HG03103 (cell line): ENCODE measurements around the gene USP1.

Source experiments
- ATAC-seq: cut with Tn5 transposase; IDR thresholded peaks from one replicate; pipeline ENCODE4 v1.9.1; 2021; ENCODE audit warnings: low read depth; ENCODE audit not compliant: unreplicated experiment

The USP1 gene

GRCh38 chr1:62425041-62425440 lies 11.8 kb upstream of the USP1 start:
- no peak for ATAC-seq

GRCh38 chr1:62426237-62426636 lies 10.6 kb upstream of the USP1 start:
- ATAC-seq, result no peak

DNA sequence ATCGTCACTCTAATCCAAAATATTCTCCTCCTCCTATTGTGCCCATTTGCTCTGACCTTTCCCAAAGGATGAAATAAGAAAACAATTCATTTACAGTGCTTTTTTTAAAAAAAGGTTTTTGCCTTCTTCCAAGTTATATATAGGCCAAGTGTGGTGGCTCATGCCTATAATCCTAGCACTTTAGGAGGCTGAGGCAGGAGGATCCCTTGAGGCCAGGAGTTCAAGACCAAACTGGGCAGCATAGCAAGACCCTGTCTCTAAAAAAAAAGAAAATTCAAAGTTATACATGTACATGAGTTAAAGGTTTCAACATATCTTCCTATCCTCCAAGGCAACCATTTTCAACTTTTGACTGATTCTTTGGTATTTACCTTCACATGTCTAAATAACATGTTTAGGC lies 10.1 kb upstream of the USP1 start:
- ATAC-seq, result no peak

DNA sequence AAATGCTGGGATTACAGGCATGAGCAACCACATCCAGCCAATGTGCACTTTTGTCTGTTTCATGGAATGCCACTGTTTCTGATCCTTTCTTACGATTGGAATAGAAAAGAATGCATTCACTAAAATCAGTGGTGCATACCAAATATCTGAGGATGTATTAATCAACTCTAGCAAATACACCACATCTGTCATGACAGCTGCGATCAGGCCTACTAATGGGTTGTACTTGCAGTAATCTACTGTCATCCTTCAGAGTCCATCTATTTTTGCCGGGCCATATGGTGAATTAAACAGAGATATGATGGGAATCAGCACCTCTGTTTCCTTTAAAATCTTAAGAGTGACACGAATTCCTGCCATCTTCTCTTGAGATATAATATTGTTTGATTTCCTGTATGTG lies 8.5 kb upstream of the USP1 start:
- ATAC-seq, result no peak

- no peak for ATAC-seq
Measured at GRCh38 chr1:62429581-62429980, 7.3 kb upstream of the USP1 start.

DNA sequence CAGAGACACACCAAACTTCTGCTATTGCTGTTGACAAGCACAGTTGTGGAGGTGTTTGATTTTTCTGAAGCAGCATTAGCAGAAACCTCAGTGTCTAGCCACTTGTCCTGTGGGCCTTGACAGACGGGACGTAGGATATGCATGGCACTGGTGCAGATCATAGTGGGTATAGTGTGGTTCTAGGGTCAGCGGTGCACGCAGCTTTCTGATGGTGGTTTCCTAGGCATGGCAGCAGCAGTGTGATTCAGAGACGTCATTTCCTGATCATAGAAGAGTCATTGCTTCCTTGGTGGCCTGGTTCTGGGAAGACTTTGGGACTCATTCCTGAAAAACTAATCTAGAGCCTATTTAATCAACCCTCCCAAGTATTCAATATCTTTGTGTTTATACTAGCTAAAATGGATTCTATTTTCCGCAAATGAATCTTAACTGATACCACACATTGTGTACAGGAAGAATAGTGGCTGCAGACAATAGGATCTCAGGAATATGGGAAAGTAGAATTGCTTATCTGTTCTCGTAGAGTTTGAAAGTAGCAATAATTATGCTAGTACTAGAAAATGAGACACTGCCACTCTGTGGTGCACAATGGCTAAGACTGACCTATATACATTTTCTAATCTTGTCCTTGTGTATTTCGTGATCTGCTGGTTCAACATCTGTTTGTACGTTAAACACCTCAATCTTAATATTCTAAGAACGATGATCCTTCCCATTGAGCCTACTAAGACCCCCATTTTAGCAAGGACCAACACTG lies 2.8 kb upstream of the USP1 start:
- no peak for ATAC-seq

DNA sequence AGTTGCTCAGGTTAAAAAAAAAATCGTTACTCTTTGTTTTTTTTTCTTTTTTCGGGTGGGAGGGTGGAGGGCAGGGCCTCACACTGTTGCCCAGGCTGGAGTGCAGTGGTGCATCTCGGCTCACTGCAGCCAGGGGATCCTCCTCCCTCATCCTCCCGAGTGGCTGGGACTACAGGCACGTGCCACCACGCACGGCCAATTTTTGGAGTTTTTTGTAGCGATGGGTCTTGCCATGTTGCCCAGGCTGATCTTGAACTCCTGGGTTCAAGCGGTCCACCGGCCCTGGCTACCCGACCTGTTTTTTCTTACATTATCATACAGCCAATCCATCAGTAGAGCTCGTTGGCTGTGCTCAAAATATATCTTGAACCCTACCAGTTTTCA lies 2.2 kb upstream of the USP1 start:
- no peak for ATAC-seq

DNA sequence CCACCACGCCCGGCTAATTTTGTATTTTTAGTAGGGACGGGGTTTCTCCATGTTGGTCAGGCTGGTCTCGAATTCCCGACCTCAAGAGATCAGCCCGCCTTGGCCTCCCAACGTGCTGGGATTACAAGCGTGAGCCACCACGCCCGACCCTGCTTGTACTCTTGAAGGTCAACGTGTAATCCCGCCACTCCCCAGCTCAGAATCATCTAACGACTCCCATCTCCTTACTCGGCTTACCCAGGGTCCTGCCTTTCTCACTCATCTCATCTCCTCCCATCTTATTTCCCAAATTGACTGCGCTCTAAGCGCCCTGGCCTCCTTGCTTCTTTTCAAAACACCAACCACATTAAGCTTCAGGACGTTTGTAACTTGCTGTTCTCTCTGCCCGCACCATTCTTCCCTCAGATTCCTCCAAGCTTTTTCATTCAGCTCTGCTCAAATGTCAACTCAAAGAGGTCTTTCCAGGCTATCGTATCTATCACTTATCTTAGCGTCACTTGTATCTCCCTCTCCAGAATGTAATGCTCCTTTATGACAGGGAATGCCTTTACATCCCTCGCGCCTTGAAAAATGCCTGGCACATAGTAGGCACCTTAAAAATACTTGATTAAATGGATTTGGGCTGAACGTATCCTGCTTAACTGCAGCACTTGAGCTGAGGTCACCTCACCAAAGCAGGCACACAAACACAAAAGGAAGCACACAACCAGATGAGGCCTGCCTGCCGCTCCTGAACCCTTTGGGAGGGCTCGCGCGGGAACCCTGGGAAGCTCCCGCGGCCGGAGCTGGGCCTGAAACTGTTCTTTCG lies 1.4 kb upstream of the USP1 start:
- no peak for ATAC-seq

- peak; percentile 60 for ATAC-seq
Measured at GRCh38 chr1:62436039-62436465, 797 bp upstream of the USP1 start.

DNA sequence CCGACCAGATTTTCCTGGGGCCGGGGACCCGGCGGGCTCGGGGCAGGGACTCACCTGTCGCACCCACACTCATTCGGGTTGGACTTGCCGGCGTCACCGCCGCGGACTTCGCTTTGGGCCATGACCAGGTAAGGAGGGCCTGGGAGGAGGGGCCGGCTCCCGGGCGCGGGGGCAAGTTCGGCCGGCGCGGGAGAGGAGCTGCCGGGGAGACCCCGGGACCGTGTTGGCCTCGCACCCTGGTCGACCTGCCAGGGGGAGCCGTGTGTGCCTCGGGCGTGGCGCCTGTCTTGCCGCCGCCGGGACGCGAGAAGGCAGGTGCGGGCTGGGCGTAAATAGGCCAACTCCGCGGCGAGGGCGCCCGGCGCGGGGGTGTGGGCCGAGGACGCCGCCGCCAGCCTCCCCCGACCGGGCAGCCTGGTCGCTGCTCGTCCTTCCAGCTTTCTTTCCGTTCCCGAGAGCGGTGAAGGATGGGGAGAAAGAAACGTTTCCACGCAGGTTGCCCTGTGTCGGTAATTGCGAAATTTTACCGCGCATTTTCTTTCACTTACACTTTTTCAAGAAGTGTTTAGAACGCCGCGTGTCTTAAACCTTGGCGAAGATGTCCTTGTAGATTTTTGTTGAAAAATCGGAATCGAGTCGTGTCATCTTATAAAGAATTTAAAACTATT lies 558 bp downstream of the USP1 start:
- no peak for ATAC-seq

DNA sequence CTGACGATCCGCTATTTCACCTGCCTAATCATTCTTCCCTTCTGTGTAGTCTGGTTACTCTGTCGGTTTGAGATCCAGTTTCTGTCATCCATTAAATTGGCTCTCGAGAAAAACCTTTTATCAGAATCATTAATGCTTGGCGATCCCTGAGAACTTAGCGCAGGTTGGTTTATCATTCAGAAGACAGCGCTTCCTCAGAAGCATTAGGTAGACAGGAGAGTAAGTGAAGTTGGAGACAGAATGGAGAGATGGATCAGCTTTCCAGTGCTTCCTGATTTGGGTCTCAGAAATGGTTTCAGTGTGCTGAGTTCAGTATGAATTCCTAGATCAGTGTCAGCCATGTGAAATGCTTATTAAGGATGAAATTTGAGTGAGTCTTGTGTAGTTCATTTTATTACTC lies 1.3 kb downstream of the USP1 start:
- no peak for ATAC-seq

- ATAC-seq, result peak; percentile 27
Measured at GRCh38 chr1:62439652-62440371, 3.0 kb downstream of the USP1 start.

DNA sequence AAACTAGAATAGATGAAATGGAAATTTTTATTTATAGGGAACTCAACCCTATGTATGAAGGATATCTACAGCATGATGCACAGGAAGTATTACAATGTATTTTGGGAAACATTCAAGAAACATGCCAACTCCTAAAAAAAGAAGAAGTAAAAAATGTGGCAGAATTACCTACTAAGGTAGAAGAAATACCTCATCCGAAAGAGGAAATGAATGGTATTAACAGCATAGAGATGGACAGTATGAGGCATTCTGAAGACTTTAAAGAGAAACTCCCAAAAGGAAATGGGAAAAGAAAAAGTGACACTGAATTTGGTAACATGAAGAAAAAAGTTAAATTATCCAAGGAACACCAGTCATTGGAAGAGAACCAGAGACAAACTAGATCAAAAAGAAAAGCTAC lies 7.9 kb downstream of the USP1 start:
- ATAC-seq, result no peak

GRCh38 chr1:62448221-62448933 lies 11.5 kb downstream of the USP1 start:
- ATAC-seq, result no peak

DNA sequence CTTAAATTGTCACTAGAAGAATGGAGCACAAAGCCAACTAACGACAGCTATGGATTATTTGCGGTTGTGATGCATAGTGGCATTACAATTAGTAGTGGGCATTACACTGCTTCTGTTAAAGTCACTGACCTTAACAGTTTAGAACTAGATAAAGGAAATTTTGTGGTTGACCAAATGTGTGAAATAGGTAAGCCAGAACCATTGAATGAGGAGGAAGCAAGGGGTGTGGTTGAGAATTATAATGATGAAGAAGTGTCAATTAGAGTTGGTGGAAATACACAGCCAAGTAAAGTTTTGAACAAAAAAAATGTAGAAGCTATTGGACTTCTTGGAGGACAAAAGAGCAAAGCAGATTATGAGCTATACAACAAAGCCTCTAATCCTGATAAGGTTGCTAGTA lies 13.5 kb downstream of the USP1 start:
- ATAC-seq, result no peak

GRCh38 chr1:62452951-62453350 lies 16.1 kb downstream of the USP1 start:
- ATAC-seq, result no peak

GRCh38 chr1:62457955-62458354 lies 21.1 kb downstream of the USP1 start:
- no peak for ATAC-seq

- no peak for ATAC-seq
Measured at GRCh38 chr1:62462370-62462769, 25.5 kb downstream of the USP1 start.

DNA sequence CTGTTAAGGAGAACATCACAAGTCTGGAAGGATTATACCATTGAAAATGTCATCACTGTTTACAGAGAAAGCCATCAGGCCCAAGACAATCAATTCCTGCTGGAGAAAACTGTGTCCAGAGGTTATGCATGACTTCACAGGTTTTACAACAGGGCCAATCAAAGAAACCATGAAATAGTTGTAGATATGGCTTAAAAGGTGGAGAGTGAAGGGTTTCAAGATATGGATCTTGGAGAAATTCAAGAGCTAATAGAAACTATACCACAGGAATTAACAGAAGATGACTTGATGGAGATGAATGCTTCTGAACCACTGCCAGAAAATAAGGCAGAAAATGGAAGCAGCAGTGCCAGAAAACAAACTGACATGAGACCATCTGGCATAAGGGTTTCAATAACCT lies 30.2 kb downstream of the USP1 start:
- no peak for ATAC-seq

DNA sequence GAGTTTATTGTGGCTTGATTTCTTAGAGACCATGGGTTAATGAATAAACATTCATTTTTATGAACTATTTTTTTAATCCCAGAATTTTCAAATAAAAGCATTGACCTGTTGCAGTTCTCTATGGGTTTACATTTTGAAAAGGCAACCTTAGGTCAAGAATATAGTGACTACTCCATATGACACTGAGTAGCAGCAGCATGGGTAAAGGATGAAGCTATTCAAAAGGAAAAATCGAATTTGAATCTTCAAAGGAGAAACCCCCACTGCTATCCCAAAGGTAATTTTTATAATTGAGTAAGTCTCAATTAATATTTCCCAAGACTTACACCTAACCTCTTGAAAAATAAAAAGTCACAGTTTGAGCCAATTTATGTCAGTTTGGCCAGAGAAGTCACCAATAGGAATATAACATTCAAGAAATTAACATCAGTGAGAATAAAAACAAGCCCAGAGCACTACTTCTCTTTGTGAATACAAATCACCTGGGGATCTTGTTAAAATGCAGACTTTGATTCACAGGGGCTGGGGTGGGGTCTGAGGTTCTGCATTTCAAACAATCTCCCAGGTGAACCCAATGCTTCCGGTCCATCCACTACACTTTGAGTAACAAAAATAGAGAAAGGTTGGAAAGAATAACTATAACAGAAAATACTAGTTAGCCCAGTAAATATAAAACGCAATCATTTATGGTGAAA lies 39.8 kb downstream of the USP1 start:
- no peak for ATAC-seq
